Measurements from ENCODE around the gene CACNA1D.

GRCh38 chr3:53550005-53550620, 55.7 kb downstream of the CACNA1D start:
- TF ChIP-seq CTCF (conservative IDR thresholded peaks at IDR 0.05) (no peak), ZFX (IDR thresholded peaks at IDR 0.05) (no peak)

Data from C4-2B (cell line).